Measurements from ENCODE around the gene CCDC91. TPM values are rescaled to one million over a fixed set of nuclear protein-coding genes. Genes with fewer than 3 reads are reported as not detected.

The CCDC91 gene
- total RNA-seq, 1 donor from 2014 or later = 23.2 TPM

GRCh38 chr12:28507033-28507432 lies 316.8 kb downstream of the CCDC91 start:
- DNase-seq (ENCODE audit: extremely low spot score, unreplicated experiment) = no peak
- Mint-ChIP-seq H3K36me3 (peaks cover 26% of the 10 kb centered on the region), H3K27me3 (no peaks in the 10 kb centered on the region), H3K4me3 (no peak overlapping the region), H3K9me3 (peaks cover 7% of the 10 kb centered on the region), H3K4me1 (ENCODE audit: unreplicated experiment) (no peaks in the 10 kb centered on the region), H3K27ac (no peak overlapping the region)
- no peak for TF ChIP-seq CTCF (conservative IDR thresholded peaks at IDR 0.05)

- DNase-seq (ENCODE audit: extremely low spot score, unreplicated experiment) = no peak
- Mint-ChIP-seq H3K4me1 (ENCODE audit: unreplicated experiment) (no peaks in the 10 kb centered on the region), H3K36me3 (peaks cover 25% of the 10 kb centered on the region), H3K9me3 (peaks cover 7% of the 10 kb centered on the region), H3K4me3 (no peak overlapping the region), H3K27ac (no peak overlapping the region), H3K27me3 (no peaks in the 10 kb centered on the region)
- TF ChIP-seq CTCF (conservative IDR thresholded peaks at IDR 0.05) = no peak
Observed at GRCh38 chr12:28507867-28508266, 317.6 kb downstream of the CCDC91 start.

- DNase-seq (ENCODE audit: extremely low spot score, unreplicated experiment) = no peak
- peaks cover 30% of the 10 kb centered on the region for H3K36me3 Mint-ChIP-seq
- no peak for TF ChIP-seq CTCF (conservative IDR thresholded peaks at IDR 0.05)
Observed at GRCh38 chr12:28512406-28512805, 322.1 kb downstream of the CCDC91 start.

GRCh38 chr12:28512876-28513275 lies 322.6 kb downstream of the CCDC91 start:
- TF ChIP-seq CTCF (conservative IDR thresholded peaks at IDR 0.05) = no peak
- Mint-ChIP-seq H3K9me3 (peaks cover 7% of the 10 kb centered on the region), H3K27me3 (no peaks in the 10 kb centered on the region)

More at GRCh38 chr12:28512406-28512805, 322.1 kb downstream of the CCDC91 start:
- no peaks in the 10 kb centered on the region for H3K4me1 Mint-ChIP-seq (ENCODE audit: unreplicated experiment)
- H3K27me3 Mint-ChIP-seq = no peaks in the 10 kb centered on the region
- H3K4me3 Mint-ChIP-seq = no peak overlapping the region
- H3K9me3 Mint-ChIP-seq = peaks cover 7% of the 10 kb centered on the region
- H3K27ac Mint-ChIP-seq = no peak overlapping the region

GRCh38 chr12:28513983-28514382 lies 323.7 kb downstream of the CCDC91 start:
- no peak for TF ChIP-seq CTCF (conservative IDR thresholded peaks at IDR 0.05)
- no peaks in the 10 kb centered on the region for H3K4me1 Mint-ChIP-seq (ENCODE audit: unreplicated experiment)
- H3K27ac Mint-ChIP-seq = no peak overlapping the region
- no peak for DNase-seq (ENCODE audit: extremely low spot score, unreplicated experiment)
- peaks cover 12% of the 10 kb centered on the region for H3K9me3 Mint-ChIP-seq
- H3K4me3 Mint-ChIP-seq = no peak overlapping the region
- peaks cover 37% of the 10 kb centered on the region for H3K36me3 Mint-ChIP-seq
- no peaks in the 10 kb centered on the region for H3K27me3 Mint-ChIP-seq

More at GRCh38 chr12:28512876-28513275, 322.6 kb downstream of the CCDC91 start:
- Mint-ChIP-seq H3K27ac (no peak overlapping the region), H3K36me3 (peaks cover 32% of the 10 kb centered on the region), H3K4me3 (no peak overlapping the region), H3K4me1 (ENCODE audit: unreplicated experiment) (no peaks in the 10 kb centered on the region)
- DNase-seq (ENCODE audit: extremely low spot score, unreplicated experiment) = no peak

GRCh38 chr12:28517101-28517500 lies 326.8 kb downstream of the CCDC91 start:
- no peaks in the 10 kb centered on the region for H3K4me1 Mint-ChIP-seq (ENCODE audit: unreplicated experiment)
- H3K4me3 Mint-ChIP-seq = no peak overlapping the region
- no peak for DNase-seq (ENCODE audit: extremely low spot score, unreplicated experiment)
- no peak for TF ChIP-seq CTCF (conservative IDR thresholded peaks at IDR 0.05)
- no peak overlapping the region for H3K27ac Mint-ChIP-seq
- H3K27me3 Mint-ChIP-seq = no peaks in the 10 kb centered on the region
- H3K9me3 Mint-ChIP-seq = peaks cover 8% of the 10 kb centered on the region
- peaks cover 34% of the 10 kb centered on the region for H3K36me3 Mint-ChIP-seq

All from type B pancreatic cell (in vitro differentiated cells).